ENCODE results near the gene TSC2.
A peak's percentile ranks its signal among the peaks of the same experiment; 100 is the strongest.
"Not testable (repeated sequence)": the region's sequence is repeated elsewhere in the genome, so short reads cannot be mapped to it uniquely, and the experiment has no call there.

The TSC2 gene

DNA sequence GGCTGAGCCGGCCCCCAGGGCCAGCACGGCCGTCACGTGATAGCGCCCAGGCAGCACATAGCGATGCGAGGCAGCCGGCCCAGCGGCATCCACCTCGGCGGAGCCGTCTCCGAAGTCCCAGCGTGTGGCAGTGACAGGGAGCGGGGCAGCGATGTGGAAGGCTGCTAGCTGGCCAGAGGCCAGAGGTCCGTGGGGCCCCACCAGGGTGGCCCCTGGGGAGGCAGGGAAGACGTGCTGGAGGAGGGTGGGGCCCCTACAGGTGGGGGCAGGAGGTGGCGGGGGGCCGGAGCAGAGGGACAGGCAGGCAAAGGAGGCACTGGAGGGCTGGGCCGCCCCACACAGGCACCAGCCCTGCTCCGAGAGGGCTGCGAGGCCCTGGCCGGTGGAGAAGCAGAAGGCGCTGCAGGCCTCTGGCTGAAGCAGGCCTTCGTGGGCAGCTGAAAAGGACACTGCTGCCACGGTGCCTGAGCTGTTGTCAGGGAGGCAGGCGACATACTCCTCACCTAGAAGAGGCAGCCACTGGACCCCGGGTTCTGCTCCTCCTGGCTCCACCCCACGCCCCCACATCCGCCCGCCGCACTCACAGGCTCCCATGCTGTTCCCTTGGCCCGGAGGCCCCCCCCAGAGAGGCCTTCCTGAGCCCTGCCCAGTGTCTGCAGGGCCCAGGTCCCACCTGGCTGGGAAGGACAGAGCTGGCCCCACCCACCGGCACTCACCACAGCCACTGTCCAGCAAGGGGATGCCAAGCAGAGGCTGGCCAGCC lies 70.4 kb downstream of the TSC2 start:
- H3K4me1 ChIP-seq, result peaks cover 12% of the 10 kb centered on the region
- not testable (repeated sequence) for H3K27me3 ChIP-seq; DNase-seq; H3K36me3 ChIP-seq; H3K9me3 ChIP-seq; H3K4me3 ChIP-seq (ENCODE audit: low read depth, low read length)

DNA sequence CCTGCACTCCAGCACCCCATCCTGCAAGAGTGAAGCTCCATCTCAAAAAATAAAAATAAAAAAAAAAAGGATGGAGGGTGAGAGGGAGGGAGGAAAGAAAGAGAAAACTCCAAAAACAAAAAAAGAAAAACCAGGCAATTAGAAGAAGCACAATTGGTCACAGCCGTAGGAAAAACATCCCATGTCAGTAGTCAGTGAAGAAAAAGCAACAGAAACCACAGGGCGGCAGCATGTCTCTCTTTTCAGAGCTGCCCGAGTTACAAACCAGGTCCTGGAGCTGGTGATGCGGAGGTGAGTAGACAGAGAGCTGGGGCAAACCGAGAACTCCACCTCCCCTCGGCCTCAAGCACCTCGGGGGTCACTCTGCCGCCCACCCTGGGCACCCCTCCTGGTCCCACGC lies 73.5 kb downstream of the TSC2 start:
- TF ChIP-seq, protein P1, sequence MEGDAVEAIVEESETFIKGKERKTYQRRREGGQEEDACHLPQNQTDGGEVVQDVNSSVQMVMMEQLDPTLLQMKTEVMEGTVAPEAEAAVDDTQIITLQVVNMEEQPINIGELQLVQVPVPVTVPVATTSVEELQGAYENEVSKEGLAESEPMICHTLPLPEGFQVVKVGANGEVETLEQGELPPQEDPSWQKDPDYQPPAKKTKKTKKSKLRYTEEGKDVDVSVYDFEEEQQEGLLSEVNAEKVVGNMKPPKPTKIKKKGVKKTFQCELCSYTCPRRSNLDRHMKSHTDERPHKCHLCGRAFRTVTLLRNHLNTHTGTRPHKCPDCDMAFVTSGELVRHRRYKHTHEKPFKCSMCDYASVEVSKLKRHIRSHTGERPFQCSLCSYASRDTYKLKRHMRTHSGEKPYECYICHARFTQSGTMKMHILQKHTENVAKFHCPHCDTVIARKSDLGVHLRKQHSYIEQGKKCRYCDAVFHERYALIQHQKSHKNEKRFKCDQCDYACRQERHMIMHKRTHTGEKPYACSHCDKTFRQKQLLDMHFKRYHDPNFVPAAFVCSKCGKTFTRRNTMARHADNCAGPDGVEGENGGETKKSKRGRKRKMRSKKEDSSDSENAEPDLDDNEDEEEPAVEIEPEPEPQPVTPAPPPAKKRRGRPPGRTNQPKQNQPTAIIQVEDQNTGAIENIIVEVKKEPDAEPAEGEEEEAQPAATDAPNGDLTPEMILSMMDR (IDR thresholded peaks at IDR 0.05; ENCODE audit: low read depth, low read length), result peak; percentile 62
- peaks cover 31% of the 10 kb centered on the region for H3K4me1 ChIP-seq
- not testable (repeated sequence) for H3K4me3 ChIP-seq (ENCODE audit: low read depth, low read length); H3K36me3 ChIP-seq; H3K27me3 ChIP-seq; H3K9me3 ChIP-seq
- DNase-seq, result peak; percentile 75

DNA sequence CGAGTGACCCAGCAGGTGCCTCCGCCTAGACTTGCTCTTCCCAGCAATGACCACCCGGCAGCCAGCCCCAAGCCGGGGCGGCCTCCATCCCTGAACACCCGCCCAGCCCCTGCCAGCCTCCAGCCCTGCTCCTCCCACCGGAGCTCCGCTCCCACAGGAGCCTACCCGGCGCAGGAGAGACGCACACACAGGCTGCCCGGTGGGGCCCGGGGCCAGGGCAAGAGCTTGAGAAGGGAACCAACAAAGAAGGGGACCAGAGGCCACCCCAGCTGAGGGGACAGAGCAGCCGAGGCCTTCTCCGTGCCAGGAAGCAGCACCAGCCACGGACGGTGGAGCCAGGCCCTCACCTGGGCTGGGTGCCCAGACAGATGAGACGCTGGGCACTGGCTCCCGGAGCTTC lies 74.1 kb downstream of the TSC2 start:
- no peaks in the 10 kb centered on the region for H3K36me3 ChIP-seq
- H3K9me3 ChIP-seq, result no peaks in the 10 kb centered on the region
- TF ChIP-seq, protein P1 (IDR thresholded peaks at IDR 0.05; ENCODE audit: low read depth, low read length), result no peak
- H3K4me1 ChIP-seq, result peaks cover 36% of the 10 kb centered on the region
- H3K4me3 ChIP-seq (ENCODE audit: low read depth, low read length), result no peak overlapping the region
- DNase-seq, result no peak
- H3K27me3 ChIP-seq, result no peaks in the 10 kb centered on the region

DNA sequence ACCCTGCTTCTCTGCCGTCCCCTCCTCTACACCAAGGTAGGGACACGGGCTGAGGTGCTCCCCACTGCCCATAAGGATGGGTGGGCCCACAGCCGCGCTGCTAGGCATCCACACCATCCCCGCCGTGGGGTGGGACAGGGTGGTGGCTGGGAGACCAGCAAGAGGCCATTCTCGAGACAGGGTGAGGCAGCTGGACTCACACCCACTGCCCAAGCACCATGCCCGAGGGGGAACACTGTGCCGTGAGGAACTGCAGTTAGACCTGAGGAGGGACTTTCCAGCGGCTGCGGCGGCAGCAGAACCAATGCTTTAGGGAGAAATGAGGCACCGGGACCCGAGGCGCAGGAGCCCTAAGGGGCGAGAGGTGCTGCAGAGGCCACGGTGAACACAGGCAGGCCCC lies 74.6 kb downstream of the TSC2 start:
- TF ChIP-seq, protein P1 (IDR thresholded peaks at IDR 0.05; ENCODE audit: low read depth, low read length), result no peak
- no peaks in the 10 kb centered on the region for H3K27me3 ChIP-seq
- no peaks in the 10 kb centered on the region for H3K36me3 ChIP-seq
- DNase-seq, result no peak
- H3K4me1 ChIP-seq, result peaks cover 41% of the 10 kb centered on the region
- no peak overlapping the region for H3K4me3 ChIP-seq (ENCODE audit: low read depth, low read length)
- no peaks in the 10 kb centered on the region for H3K9me3 ChIP-seq

DNA sequence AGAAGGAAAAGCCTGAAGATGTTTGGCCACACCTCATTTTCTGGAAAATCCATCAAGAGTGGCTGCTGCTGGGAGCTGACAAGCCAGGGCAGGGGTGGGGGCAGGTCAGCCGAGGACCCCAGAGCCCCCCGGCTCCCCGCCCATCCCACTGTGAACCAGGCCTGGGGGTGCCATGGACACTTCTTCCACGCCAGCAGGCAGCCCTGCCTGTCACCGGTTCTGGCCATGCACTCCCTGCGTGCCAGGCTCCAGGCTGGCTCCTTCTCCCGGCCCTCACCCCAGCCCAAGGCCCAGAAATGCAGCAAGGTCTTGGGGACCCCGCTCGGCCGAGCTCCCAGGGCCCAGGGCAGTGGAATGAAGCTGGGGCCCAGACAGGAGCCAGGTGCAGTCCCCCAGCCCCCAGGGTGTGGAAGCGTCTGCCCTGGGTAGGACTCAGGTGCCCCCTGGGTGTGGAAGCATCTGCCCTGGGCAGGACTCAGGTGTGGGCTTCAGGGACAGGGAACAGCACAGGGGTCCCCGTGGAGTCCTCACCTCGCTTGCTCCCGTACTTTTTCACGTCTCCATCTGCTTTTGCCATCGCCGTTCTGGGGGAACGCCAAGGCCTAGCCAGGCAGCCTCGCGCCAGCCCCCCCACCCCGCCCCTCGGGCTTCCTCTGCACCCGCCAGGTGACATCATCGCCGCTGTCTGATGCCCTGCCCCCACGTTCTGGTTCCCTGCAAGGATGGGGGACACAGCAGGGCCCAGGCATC lies 75.3 kb downstream of the TSC2 start:
- peaks cover 41% of the 10 kb centered on the region for H3K4me1 ChIP-seq
- not testable (repeated sequence) for H3K4me3 ChIP-seq (ENCODE audit: low read depth, low read length); DNase-seq; H3K27me3 ChIP-seq; H3K9me3 ChIP-seq; H3K36me3 ChIP-seq

DNA sequence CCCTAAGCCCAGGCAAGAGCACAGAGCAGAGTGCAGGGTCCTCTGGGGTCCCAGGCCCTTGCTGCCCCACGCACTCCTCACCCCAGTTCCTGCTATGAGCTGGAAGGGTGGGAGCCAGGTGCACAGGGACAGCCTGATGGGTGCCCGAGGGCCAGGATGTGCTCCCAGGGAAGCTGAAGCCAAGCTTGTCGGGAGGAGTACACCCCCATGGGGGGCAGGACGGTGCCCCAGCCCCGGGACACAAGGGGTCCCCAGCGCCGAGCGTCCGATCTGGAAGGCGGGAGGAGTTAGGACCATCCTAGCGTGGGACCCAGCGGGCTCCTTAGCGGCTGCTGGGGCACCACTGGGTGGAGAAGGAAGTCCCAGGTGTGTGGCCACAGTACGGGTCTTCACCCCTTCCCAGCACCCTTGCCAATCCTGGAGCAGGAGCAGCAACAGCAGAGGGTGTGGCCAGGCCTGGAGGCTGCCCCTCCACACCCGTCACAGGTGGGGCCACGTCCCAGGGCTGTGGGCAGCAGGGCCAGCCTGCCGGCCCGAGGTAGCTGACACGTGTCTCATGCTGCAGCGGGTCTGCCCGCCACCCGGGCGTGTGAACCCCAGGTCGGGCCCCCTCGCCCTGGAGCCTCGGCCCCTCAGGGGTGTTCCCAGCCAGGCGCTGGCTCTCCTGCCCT lies 76.1 kb downstream of the TSC2 start:
- peak overlapping the region; percentile 45 for H3K4me3 ChIP-seq (ENCODE audit: low read depth, low read length)
- not testable (repeated sequence) for H3K36me3 ChIP-seq, H3K27me3 ChIP-seq, H3K9me3 ChIP-seq, DNase-seq
- H3K4me1 ChIP-seq, result peaks cover 41% of the 10 kb centered on the region

DNA sequence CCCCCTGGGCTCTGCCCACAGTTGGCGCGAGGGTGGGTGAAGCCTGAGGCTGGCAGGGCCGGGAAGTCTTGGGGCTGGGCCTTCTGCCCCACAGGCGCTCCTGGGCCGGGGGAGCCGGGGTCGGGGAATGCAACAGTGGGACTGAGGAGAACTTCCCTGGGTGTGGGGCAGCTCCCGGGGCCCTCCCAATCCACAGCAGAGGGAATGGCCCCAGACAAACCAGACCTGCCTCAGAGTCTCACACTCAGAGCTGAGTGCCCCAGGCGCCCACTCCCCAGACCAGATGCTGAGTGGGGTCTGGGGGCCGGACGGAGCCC lies 76.5 kb downstream of the TSC2 start:
- H3K9me3 ChIP-seq, H3K27me3 ChIP-seq, H3K36me3 ChIP-seq: not testable (repeated sequence)
- Histone ChIP-seq H3K4me3 (ENCODE audit: low read depth, low read length) (peak overlapping the region; percentile 45), H3K4me1 (peaks cover 41% of the 10 kb centered on the region)
- peak; percentile 52 for DNase-seq

DNA sequence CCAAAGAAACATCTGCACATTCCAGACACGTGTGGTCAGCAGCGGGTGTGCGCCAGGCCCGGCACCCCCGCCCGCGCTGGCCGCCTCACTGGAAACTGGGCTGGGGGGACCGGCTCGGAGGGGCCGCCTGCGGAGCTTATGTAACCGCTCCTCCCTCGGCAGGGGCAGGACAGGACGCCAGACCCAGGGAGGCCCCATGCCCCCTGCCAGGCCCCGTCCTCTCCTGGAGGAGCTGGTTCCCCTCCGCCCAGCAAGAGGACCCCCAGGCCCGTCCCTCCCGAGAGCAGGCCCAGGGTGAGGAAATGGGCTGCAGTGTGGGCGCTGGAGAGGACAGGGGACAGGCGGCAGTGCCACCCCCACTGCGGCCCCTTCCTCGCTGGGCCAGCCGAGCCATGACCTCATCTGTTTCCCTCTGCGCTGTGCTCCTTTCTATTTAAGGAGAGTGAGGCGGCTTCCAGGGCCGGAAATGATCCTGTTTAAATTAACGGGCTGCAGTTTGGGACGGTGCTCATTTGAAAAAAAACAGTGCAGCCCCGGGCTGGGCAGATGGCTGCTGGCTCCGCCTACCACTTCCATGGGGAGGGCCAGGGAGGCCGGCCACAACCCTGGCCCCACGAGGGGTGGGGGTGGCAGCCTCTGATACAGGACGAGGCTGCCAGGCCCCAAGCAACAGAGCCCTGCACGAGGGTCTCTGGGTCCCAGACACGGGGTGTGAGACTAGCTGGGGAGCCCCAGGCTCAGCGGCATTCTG lies 77.1 kb downstream of the TSC2 start:
- peak; percentile 92 for DNase-seq
- not testable (repeated sequence) for H3K36me3 ChIP-seq, H3K27me3 ChIP-seq, H3K9me3 ChIP-seq
- H3K4me3 ChIP-seq (ENCODE audit: low read depth, low read length), result peak overlapping the region; percentile 45
- H3K4me1 ChIP-seq, result peaks cover 41% of the 10 kb centered on the region

DNA sequence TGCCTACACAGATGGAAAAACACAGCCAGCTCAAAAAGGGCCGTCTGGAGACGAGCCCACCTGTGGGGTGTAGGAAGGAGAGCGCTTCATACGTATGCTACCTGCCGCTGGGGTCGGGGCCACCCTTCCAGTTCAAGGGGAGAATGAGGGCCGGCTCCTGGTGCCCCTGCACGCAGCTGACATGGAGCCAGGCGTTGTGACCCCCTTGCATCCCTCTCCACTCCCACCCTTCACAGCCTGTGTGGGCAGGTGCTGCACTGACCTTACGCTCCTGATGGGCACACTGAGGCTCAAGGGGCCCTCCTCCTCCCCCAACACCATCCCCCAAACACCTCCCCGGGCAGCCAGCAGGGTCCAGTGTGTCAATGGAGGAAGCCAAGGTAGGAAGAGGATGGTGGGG lies 77.8 kb downstream of the TSC2 start:
- not testable (repeated sequence) for H3K27me3 ChIP-seq, H3K36me3 ChIP-seq, H3K9me3 ChIP-seq, DNase-seq
- H3K4me3 ChIP-seq (ENCODE audit: low read depth, low read length), result peak overlapping the region; percentile 45; the same call in 1 of the 2 replicates
- peaks cover 41% of the 10 kb centered on the region for H3K4me1 ChIP-seq

DNA sequence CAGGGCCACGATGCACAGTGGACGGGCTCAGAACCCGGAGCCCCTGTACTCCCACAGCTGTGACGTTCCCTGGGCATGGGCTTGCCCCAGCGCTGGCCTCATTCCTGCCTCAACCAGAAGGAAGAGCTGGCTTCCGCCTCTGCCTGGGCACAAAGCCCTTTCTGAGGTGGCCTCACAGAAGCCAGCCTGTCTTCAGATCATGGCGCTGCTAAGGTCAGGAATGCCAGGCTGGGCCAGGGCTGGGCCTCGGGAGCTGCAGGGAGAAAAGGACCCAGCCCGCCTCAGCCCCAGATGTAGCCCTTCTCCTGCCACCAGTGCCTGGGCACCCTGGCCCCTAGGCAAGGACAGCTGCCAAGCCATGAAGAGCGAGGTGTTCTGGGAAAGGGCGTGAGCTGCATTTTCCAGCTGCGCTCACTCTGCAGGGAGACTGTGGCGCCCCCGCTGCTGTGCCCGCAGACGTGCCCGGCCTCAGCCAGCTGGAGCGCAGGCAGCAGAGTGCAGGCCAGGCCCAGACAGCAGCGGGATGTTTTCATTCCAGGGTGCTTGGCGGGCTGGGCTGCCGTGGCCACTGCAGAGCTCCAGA lies 78.5 kb downstream of the TSC2 start:
- not testable (repeated sequence) for H3K9me3 ChIP-seq; H3K27me3 ChIP-seq; H3K36me3 ChIP-seq; H3K4me3 ChIP-seq (ENCODE audit: low read depth, low read length); DNase-seq
- peaks cover 41% of the 10 kb centered on the region for H3K4me1 ChIP-seq

DNA sequence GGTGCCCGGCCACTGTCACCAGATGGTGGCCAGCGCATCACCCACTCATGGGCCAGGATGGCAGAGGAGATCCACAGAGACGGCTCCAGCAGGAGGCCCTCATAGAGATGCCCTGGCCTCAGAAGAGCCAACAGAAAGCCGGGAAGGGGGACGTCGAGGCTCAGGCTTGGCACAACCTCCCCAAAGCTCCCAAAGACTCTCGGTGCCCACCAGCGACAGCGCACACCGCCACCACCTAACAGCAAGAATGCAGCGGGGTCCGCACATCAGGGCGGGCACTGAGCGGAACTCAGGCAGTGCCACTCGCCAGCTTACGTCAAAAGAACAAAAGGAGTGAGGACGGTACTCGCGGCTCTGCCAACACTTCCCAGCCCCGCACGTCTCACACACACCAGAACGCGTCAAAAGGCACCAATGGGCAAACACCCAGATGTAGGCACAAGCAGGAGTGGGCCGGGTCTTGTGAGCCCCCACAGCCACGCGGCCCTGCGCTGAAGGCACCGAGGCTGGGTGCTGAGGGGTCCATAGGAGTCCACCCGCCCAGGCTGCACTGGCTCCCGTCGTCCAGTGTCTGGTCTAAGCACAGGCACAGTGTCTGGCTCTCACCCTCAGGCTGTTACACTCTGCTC lies 79.3 kb downstream of the TSC2 start:
- not testable (repeated sequence) for H3K36me3 ChIP-seq; H3K27me3 ChIP-seq; DNase-seq; H3K9me3 ChIP-seq; H3K4me3 ChIP-seq (ENCODE audit: low read depth, low read length)
- H3K4me1 ChIP-seq, result peaks cover 37% of the 10 kb centered on the region

All from BE2C (cell line).